H9 (cell line): Measurements from ENCODE around the gene KRT80. TPM values are rescaled to one million over a fixed set of nuclear protein-coding genes. Genes with fewer than 3 reads are reported as not detected.

Source experiments
- DNase-seq: peaks from one replicate; pipeline ENCODE4 v3.0.0-alpha.2; 2017
- H2AFZ ChIP-seq: one replicate; pipeline ENCODE4 v1.6.1; 2013; ENCODE audit warnings: mild to moderate bottlenecking, low read length, control low read depth, moderate library complexity
- H2AK5ac ChIP-seq: 2 replicates; pipeline ENCODE4 v1.6.1; 2013; ENCODE audit warnings: low read length, control low read depth, mixed read lengths; ENCODE audit not compliant: insufficient read length
- H2BK120ac ChIP-seq: one replicate; pipeline ENCODE4 v1.6.1; 2013; ENCODE audit warnings: low read depth, mild to moderate bottlenecking, low read length, control low read depth, inconsistent platforms; ENCODE audit not compliant: poor library complexity, severe bottlenecking
- H2BK12ac ChIP-seq: 2 replicates; pipeline ENCODE4 v1.6.1; 2013; ENCODE audit warnings: low read length, control low read depth, mixed read lengths, low read depth; ENCODE audit not compliant: insufficient read length
- H2BK15ac ChIP-seq: 2 replicates; pipeline ENCODE4 v1.6.1; 2013; ENCODE audit warnings: low read depth, low read length, control low read depth
- H2BK20ac ChIP-seq: one replicate; pipeline ENCODE4 v1.6.1; 2013; ENCODE audit warnings: low read depth, mild to moderate bottlenecking, low read length, control low read depth, inconsistent platforms; ENCODE audit not compliant: poor library complexity, severe bottlenecking
- H2BK5ac ChIP-seq: 2 replicates; pipeline ENCODE4 v1.6.1; 2013; ENCODE audit warnings: low read length, control low read depth, mixed read lengths; ENCODE audit not compliant: insufficient read length
- H3K14ac ChIP-seq: 2 replicates; pipeline ENCODE4 v1.6.1; 2013; ENCODE audit warnings: low read length, control low read depth; ENCODE audit not compliant: insufficient read depth
- H3K18ac ChIP-seq: 2 replicates; pipeline ENCODE4 v1.6.1; 2013; ENCODE audit warnings: low read depth, mild to moderate bottlenecking, mixed read lengths, low read length, control low read depth; ENCODE audit not compliant: insufficient read length
- H3K23ac ChIP-seq: 2 replicates; pipeline ENCODE4 v1.6.1; 2013; ENCODE audit warnings: low read length, control low read depth, mixed read lengths, low read depth; ENCODE audit not compliant: insufficient read length
- H3K23me2 ChIP-seq: 2 replicates; pipeline ENCODE4 v1.6.1; 2013; ENCODE audit warnings: low read depth, mild to moderate bottlenecking, mixed read lengths, low read length, control low read depth; ENCODE audit not compliant: insufficient read length, poor library complexity, severe bottlenecking
- H3K27ac ChIP-seq: 2 replicates; pipeline ENCODE4 v1.5.1; 2013; ENCODE audit warnings: low read length, control low read depth, mixed read lengths, low read depth; ENCODE audit not compliant: insufficient read length
- H3K27me3 ChIP-seq: 2 replicates; pipeline ENCODE4 v1.6.1; 2013; ENCODE audit warnings: low read length, control low read depth, inconsistent platforms; ENCODE audit not compliant: insufficient read depth
- H3K4ac ChIP-seq: 2 replicates; pipeline ENCODE4 v1.6.1; 2013; ENCODE audit warnings: low read depth, mild to moderate bottlenecking, control low read depth, inconsistent platforms, low read length, moderate library complexity
- H3K4me1 ChIP-seq: 2 replicates; pipeline ENCODE4 v1.6.1; 2013; ENCODE audit warnings: low read length, control low read depth, inconsistent platforms; ENCODE audit not compliant: insufficient read depth
- H3K4me2 ChIP-seq: 2 replicates; pipeline ENCODE4 v1.6.1; 2013; ENCODE audit warnings: low read length, control low read depth, mixed read lengths; ENCODE audit not compliant: insufficient read length, insufficient read depth
- H3K56ac ChIP-seq: 2 replicates; pipeline ENCODE4 v1.6.1; 2013; ENCODE audit warnings: low read depth, mild to moderate bottlenecking, mixed read lengths, low read length, control low read depth; ENCODE audit not compliant: insufficient read length
- H3K79me1 ChIP-seq: 2 replicates; pipeline ENCODE4 v1.6.1; 2013; ENCODE audit warnings: low read depth, mild to moderate bottlenecking, moderate library complexity, low read length, control low read depth, inconsistent platforms; ENCODE audit not compliant: insufficient read depth, poor library complexity, severe bottlenecking
- H3K79me2 ChIP-seq: 2 replicates; pipeline ENCODE4 v1.6.1; 2013; ENCODE audit warnings: low read length, control low read depth, inconsistent platforms; ENCODE audit not compliant: insufficient read depth
- H3K9ac ChIP-seq: 2 replicates; pipeline ENCODE4 v1.6.1; 2013; ENCODE audit warnings: low read length, control low read depth, mixed read lengths; ENCODE audit not compliant: insufficient read length; ENCODE audit errors: extremely low read depth
- H3K9me3 ChIP-seq: one replicate; pipeline ENCODE4 v1.6.1; 2013; ENCODE audit warnings: low read depth, low read length, inconsistent platforms; ENCODE audit not compliant: control insufficient read depth
- H3T11ph ChIP-seq: one replicate; pipeline ENCODE4 v1.6.1; 2013; ENCODE audit warnings: mild to moderate bottlenecking, low read length, control low read depth, inconsistent platforms
- H4K20me1 ChIP-seq: one replicate; pipeline ENCODE4 v1.6.1; 2013; ENCODE audit not compliant: control insufficient read depth, insufficient read length, insufficient read depth
- H4K5ac ChIP-seq: 2 replicates; pipeline ENCODE4 v1.6.1; 2013; ENCODE audit warnings: low read depth, mild to moderate bottlenecking, mixed read lengths, low read length, control low read depth; ENCODE audit not compliant: insufficient read length
- H4K8ac ChIP-seq: replicated peaks from 2 replicates; pipeline ENCODE4 v1.6.1; 2013; ENCODE audit warnings: low read length, control low read depth, mixed read lengths, low read depth; ENCODE audit not compliant: insufficient read length
- H4K91ac ChIP-seq: 2 replicates; pipeline ENCODE4 v1.6.1; 2013; ENCODE audit warnings: low read depth, mild to moderate bottlenecking, moderate library complexity, mixed read lengths, low read length, control low read depth; ENCODE audit not compliant: insufficient read length
- H3K27ac Mint-ChIP-seq, 3 experiments: 2 replicates in 2 of 3; 3 replicates in 1 of 3; pipeline ENCODE4 v1.8.0; 2020 to 2021; ENCODE audit warnings: mixed read lengths in 3 of 3, mild to moderate bottlenecking in 1 of 3, moderate library complexity in 1 of 3
- H3K27me3 Mint-ChIP-seq: 2 replicates; pipeline ENCODE4 v1.8.0; 2021; ENCODE audit warnings: low read depth, mild to moderate bottlenecking, moderate library complexity, mixed read lengths
- H3K36me3 Mint-ChIP-seq, 3 experiments: 2 replicates in 2 of 3; 3 replicates in 1 of 3; pipeline ENCODE4 v1.8.0; 2020 to 2021; ENCODE audit warnings: low read depth in 3 of 3, mixed read lengths in 3 of 3; ENCODE audit not compliant: insufficient read depth in 1 of 3
- H3K4me1 Mint-ChIP-seq, 2 experiments: 2 replicates each; pipeline ENCODE4 v1.8.0; 2020; ENCODE audit warnings: mixed read lengths in 2 of 2
- H3K4me3 Mint-ChIP-seq, 2 experiments: 2 replicates in 1 of 2; 3 replicates in 1 of 2; pipeline ENCODE4 v1.8.0; 2020 to 2021; ENCODE audit warnings: mild to moderate bottlenecking in 2 of 2, mixed read lengths in 2 of 2, moderate library complexity in 1 of 2
- H3K9me3 Mint-ChIP-seq, 2 experiments: 2 replicates in 1 of 2; 3 replicates in 1 of 2; pipeline ENCODE4 v1.8.0; 2020; ENCODE audit warnings: mild to moderate bottlenecking in 2 of 2, mixed read lengths in 2 of 2, moderate library complexity in 1 of 2
- WGBS: extraction: QIAGEN DNeasy Blood & Tissue Kit; methylation state at CpG from one replicate; pipeline ENCODE4 v1.1.7; 2013; ENCODE audit warnings: missing lambda C conversion rate, low lambda C conversion rate, mixed read lengths; ENCODE audit not compliant: insufficient read length; ENCODE audit errors: extremely low coverage; 5-methylcytosine and 5-hydroxymethylcytosine counted together
- total RNA-seq: library from RNA; stranded (reverse); gene quantifications from 2 replicates; pipeline ENCODE4 v1.2.1, GENCODE V29; 2021
- TF ChIP-seq, protein P1 (sequence below): fragments of 200-600 bp; sonication (generic); conservative IDR thresholded peaks from 3 replicates; pipeline ENCODE4 v1.8.0; 2021; ENCODE audit warnings: antibody characterized with exemption, mild to moderate bottlenecking

Gene KRT80
- total RNA-seq, 1 experiment from 2014 or later, result not detected

DNA sequence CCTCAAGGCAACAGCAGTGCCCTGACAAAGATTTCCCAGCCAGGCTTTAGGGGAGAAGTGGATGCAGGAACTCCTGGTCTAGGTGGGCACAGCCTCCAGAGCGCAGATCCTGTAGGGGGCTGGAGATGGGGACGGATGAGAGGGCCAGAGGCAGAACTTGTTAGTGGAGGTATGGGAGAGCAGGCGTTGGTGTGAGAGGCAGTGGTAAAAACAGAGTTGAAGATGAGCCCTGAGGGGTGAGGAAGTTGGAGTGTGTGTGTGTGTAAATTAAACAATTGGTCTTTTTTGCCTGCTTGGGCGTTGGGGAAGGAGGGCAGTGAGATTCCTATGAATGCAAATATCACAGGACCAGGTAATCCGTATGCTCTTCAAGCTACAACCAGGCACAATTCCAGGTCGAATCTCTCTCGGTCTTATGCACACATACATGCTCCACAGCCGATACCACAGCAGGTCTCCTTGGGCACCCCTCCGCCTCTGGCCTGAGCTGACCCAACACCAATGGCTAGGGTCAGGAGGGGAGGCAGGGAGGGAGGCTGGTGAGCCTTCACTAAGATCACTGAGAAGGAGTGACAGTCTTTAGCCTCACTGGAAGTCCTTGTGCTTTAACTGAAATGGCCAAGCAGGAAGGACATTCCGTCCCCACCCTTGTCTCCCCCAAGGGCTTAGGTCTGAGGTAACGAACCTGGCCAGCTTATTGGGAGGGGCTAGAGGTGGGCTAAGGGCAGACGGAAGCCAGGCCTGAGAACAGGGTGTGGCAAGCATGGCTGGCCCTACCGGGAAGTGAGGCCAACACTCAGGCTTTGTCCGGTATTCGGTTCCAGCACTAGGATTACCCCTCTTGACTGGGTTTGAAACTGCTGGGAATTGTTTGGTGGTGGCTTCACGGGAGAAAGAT, 39.7 kb upstream of the KRT80 start:
- Histone ChIP-seq H3K9me3 (no peaks in the 10 kb centered on the region), H2AK5ac (no peak overlapping the region), H3K14ac (no peak overlapping the region), H2BK120ac (no peak overlapping the region), H3K18ac (peak overlapping the region; percentile 45), H3K27ac (no peak overlapping the region), H3K9ac (no peak overlapping the region), H2AFZ (no peak overlapping the region), H4K91ac (no peak overlapping the region), H2BK15ac (no peak overlapping the region), H2BK5ac (no peak overlapping the region), H2BK20ac (no peak overlapping the region), H4K20me1 (no peaks in the 10 kb centered on the region), H3K23ac (no peak overlapping the region), H4K8ac (no peak overlapping the region), H3K27me3 (peaks cover 8% of the 10 kb centered on the region), H2BK12ac (no peak overlapping the region), H3K56ac (no peak overlapping the region), H3T11ph (no peak overlapping the region), H3K79me2 (no peaks in the 10 kb centered on the region), H4K5ac (no peak overlapping the region), H3K4me2 (no peak overlapping the region), H3K4ac (no peak overlapping the region), H3K23me2 (peaks cover 12% of the 10 kb centered on the region), H3K79me1 (no peaks in the 10 kb centered on the region), H3K4me1 (peaks cover 2% of the 10 kb centered on the region; the same call in 1 of the 2 replicates)
- DNase-seq, result no peak
- Mint-ChIP-seq H3K27me3 (peaks cover 88% of the 10 kb centered on the region), H3K27ac (peak overlapping the region in 1 of 3 experiments; percentile 78; a peak in 3 of 7 replicates), H3K9me3 (no peaks in the 10 kb centered on the region), H3K36me3 (peaks cover 2 to 17% (median 3%) of the 10 kb centered on the region in 3 experiments; a peak in 4 of 7 replicates), H3K4me1 (peaks cover 41 to 51% of the 10 kb centered on the region in 2 experiments), H3K4me3 (peak overlapping the region; percentile 2 to 79; a peak in 2 of 5 replicates)
- WGBS, result no CpG with 5 or more reads among the region's 16 CpGs
- TF ChIP-seq, protein P1, sequence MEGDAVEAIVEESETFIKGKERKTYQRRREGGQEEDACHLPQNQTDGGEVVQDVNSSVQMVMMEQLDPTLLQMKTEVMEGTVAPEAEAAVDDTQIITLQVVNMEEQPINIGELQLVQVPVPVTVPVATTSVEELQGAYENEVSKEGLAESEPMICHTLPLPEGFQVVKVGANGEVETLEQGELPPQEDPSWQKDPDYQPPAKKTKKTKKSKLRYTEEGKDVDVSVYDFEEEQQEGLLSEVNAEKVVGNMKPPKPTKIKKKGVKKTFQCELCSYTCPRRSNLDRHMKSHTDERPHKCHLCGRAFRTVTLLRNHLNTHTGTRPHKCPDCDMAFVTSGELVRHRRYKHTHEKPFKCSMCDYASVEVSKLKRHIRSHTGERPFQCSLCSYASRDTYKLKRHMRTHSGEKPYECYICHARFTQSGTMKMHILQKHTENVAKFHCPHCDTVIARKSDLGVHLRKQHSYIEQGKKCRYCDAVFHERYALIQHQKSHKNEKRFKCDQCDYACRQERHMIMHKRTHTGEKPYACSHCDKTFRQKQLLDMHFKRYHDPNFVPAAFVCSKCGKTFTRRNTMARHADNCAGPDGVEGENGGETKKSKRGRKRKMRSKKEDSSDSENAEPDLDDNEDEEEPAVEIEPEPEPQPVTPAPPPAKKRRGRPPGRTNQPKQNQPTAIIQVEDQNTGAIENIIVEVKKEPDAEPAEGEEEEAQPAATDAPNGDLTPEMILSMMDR, result no peak
